Activated naive CD4-positive, alpha-beta T cell treated with anti-CD3 and anti-CD28 coated beads, Interleukin-2, amount 50 U/mL, for 72 hours (primary cell): ENCODE data around the gene SELPLG. TPM values are rescaled to one million over a fixed set of nuclear protein-coding genes. Genes with fewer than 3 reads are reported as not detected.
"Not testable (repeated sequence)": the region's sequence is repeated elsewhere in the genome, so short reads cannot be mapped to it uniquely, and the experiment has no call there.

Experiments used
- ATAC-seq, 2 donors: fragments of 150-1000 bp; cut with Tn5 transposase; 2 replicates each; pipeline ENCODE4 v1.10.0; 2021; ENCODE audit warnings: mild to moderate bottlenecking in 2 of 2, moderate library complexity in 2 of 2
- DNase-seq, 2 donors: peaks; one replicate each; pipeline ENCODE4 v3.0.0; 2021 to 2022; ENCODE audit warnings: low spot score in 2 of 2
- H3K27ac Mint-ChIP-seq, 2 donors: one replicate each; pipeline ENCODE4 v1.8.0; 2022; ENCODE audit warnings: mild to moderate bottlenecking in 2 of 2, mixed read lengths in 2 of 2
- H3K36me3 Mint-ChIP-seq, 2 donors: one replicate each; pipeline ENCODE4 v1.8.0; 2022; ENCODE audit warnings: mixed read lengths in 2 of 2
- H3K9me3 Mint-ChIP-seq, 2 donors: one replicate each; pipeline ENCODE4 v1.8.0; 2022; ENCODE audit warnings: mixed read lengths in 2 of 2
- total RNA-seq, 2 donors: library from RNA; stranded (reverse); gene quantifications; one replicate each; pipeline ENCODE4 v1.2.3, GENCODE V29; 2022

The SELPLG gene
- total RNA-seq, 2 donors from 2014 or later = 30.0 to 35.9 TPM

DNA sequence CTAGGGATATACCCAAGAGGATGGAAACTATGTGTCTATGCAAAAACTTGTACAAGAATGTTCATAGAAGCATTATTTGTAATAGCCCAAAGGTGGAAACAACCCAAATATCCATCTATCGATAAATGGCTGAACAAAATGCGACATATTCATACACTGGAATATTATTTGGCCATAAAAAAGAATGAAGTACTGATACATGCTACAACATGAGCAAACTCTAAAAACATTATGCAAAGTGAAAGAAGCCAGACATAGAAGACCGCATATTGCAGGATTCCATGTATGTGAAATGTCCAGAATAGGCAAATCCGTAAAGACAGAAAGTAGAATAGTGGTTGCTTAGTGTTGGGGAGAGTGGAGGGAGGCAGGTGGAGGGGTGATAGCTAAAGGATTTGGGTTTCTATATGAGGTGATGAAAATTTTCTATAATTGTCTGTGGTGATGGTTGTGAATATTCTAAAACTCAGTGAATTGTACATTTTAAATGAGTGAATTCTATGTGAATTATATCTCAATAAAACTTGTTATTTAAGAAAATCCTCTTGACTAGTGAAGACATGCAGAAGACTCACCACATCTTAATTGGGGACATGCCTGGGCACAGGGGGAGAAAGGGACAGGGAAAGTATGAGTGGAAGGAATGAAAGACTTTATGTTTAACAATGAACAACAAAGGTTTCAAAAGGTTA is 29.8 kb upstream of the SELPLG start:
- H3K9me3 Mint-ChIP-seq = no peaks in the 10 kb centered on the region
- ATAC-seq (no peak), DNase-seq (no peak)
- H3K27ac Mint-ChIP-seq = no peak overlapping the region
- H3K36me3 Mint-ChIP-seq = no peaks in the 10 kb centered on the region

DNA sequence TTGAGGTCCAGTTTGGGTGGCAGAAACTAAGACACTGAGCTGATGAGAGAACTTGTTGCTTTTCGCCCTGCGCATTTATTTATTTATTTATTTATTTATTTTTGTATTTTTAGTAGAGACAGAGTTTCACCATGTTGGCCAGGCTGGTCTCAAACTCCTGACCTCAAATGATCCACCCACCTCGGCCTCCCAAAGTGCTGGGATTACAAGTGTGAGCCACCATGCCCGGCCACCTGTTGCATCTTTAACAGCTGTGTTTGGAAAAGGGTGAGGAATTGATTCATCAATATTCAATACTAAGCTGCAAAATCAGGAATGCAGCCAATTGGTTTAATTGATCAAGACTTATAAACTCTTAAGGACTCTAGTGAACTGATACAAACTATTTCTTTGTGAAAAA is 24.4 kb upstream of the SELPLG start:
- H3K9me3 Mint-ChIP-seq, H3K36me3 Mint-ChIP-seq, DNase-seq, H3K27ac Mint-ChIP-seq, ATAC-seq: not testable (repeated sequence)

DNA sequence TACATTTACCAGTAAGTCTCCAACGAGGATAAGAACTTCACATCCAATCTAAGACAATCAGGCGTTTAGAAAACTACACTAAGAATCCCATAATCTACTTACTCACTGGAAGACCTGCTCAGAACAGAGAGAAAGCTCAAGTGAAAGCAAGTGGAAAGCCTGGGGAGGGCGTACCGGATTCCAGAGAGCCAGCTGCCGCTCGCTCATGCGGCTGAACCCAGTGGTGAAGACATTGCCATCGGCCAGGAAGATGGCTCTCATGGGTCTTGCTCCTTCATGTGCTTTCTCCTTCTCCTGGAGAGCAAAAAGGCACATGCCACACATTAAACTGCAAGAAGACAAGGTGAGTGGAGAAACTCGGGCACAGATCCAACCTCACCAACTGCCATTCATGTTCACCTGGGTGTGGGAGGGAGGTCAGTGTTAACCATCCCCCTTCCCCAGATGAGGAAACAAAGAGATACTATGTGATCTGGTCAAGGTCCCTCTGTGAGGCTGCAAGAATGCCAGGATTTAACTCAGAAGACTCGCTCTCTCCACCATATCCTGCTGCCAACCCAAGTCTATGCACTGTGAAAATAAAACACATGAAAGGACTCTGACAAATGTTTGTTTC is 23.5 kb upstream of the SELPLG start:
- H3K9me3 Mint-ChIP-seq = no peaks in the 10 kb centered on the region
- ATAC-seq (no peak), DNase-seq (no peak)
- H3K27ac Mint-ChIP-seq = peak overlapping the region in 1 of 2 donors; percentile 16
- no peaks in the 10 kb centered on the region for H3K36me3 Mint-ChIP-seq

DNA sequence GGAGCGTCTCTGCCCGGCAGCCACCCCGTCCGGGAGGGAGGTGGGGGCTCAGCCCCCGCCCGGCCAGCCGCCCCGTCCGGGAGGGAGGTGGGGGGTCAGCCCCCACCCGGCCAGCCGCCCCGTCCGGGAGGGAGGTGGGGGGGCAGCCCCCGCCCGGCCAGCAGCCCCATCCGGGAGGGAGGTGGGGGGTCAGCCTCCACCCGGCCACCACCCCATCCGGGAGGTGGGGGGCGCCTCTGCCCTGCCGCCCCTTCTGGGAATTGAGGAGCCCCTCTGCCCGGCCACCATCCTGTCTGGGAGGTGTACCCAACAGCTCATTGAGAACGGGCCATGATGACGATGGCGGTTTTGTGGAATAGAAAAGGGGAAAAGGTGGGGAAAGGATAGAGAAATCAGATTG is 22.6 kb upstream of the SELPLG start:
- not testable (repeated sequence) for H3K9me3 Mint-ChIP-seq, H3K27ac Mint-ChIP-seq, H3K36me3 Mint-ChIP-seq, ATAC-seq, DNase-seq

DNA sequence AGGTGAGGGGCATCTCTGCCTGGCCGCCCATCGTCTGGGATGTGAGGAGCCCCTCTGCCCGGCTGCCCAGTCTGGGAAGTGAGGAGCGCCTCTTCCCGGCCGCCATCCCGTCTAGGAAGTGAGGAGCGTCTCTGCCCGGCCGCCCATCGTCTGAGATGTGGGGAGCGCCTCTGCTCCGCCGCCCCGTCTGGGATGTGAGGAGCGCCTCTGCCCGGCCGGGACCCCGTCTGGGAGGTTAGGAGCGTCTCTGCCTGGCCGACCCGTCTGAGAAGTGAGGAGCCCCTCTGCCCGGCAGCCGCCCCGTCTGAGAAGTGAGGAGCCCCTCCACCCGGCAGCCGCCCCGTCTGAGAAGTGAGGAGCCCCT is 22.1 kb upstream of the SELPLG start:
- DNase-seq, H3K36me3 Mint-ChIP-seq, H3K27ac Mint-ChIP-seq, ATAC-seq, H3K9me3 Mint-ChIP-seq: not testable (repeated sequence)

DNA sequence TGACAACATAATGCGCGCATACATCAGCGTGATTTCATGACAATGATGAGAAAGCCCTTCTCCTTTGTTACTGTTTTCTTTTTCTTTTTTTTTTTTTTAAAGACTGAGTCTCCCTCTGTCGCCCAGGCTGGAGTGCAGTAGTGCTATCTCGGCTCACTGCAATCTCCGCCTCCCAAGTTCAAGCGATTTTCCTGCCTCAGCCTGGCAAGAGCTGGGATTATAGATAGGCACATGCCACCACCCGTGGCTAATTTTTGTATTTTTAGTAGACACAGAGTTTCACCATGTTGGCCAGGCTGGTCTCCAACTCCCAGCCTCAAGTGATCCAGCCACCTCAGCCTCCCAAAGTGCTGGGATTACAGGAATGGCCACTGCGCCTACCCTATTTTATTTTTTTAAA is 20.9 kb upstream of the SELPLG start:
- not testable (repeated sequence) for H3K9me3 Mint-ChIP-seq, H3K27ac Mint-ChIP-seq, DNase-seq, H3K36me3 Mint-ChIP-seq, ATAC-seq

DNA sequence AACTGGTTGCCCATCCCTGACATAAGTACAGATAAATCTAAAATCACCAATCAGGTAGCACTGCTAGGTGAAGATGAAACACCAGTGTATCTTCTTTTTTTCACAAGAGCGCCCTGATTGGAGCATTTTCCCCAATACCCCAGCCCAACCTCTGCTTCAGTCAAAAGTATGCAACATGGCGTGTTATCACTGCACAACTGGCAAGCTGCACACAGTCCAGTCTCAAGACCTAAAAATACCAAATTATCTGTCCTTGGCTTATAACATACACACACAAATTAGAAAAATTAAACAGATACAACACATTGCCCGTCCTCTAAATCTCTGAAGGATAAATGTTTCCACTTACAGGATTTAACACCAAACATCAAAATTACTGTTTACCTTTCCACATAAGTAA is 20.2 kb upstream of the SELPLG start:
- DNase-seq (no peak), ATAC-seq (no peak)
- H3K36me3 Mint-ChIP-seq = no peaks in the 10 kb centered on the region
- no peak overlapping the region for H3K27ac Mint-ChIP-seq
- H3K9me3 Mint-ChIP-seq = no peaks in the 10 kb centered on the region

DNA sequence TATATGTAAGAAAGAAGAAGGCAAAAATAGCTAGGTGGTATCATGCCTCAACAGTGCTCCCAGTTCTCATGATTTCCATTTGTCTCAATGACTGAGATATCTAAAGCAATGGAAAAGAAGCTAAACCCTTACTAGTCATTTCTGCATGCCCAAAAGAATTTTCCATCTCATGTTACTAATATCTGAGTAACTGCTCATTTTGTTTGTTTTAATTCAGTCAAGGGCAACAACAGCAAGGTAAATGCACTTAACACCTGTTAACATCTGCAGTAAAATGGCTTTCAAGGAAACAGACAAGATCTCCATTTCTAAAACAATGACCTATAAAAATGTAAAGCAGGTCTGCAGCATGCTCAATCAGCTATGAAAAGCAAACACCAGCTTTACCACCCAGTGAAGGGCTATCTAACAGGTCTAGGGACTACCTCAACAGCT is 19.4 kb upstream of the SELPLG start:
- no peak overlapping the region for H3K27ac Mint-ChIP-seq
- peak in 1 of 2 donors; percentile 80 for ATAC-seq

DNA sequence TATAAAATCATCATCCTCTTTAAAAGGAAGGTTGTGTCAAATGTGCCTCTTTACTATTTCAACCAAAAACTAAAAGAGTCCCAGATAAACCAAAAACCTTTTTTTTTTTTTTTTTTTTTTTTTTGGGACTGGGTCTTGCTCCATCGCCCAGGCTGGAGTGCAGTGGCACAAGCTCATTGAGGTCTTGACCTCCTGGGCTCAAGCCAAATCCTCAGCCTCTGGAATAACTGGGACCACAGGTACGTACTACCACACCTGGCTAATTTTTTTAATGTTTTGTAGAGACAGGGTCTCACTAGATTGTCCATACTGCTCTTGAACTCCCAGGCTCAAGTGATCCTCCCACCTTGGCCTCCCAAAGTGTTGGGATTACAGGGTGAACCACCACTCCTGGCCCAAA is 16.4 kb upstream of the SELPLG start:
- Mint-ChIP-seq H3K9me3 (no peaks in the 10 kb centered on the region), H3K36me3 (peaks cover 5 to 15% of the 10 kb centered on the region in 2 donors), H3K27ac (no peak overlapping the region)
- DNase-seq = no peak
- ATAC-seq = no peak

More for the DNA sequence above, 19.4 kb upstream of the SELPLG start:
- no peak for DNase-seq
- Mint-ChIP-seq H3K36me3 (no peaks in the 10 kb centered on the region), H3K9me3 (no peaks in the 10 kb centered on the region)

DNA sequence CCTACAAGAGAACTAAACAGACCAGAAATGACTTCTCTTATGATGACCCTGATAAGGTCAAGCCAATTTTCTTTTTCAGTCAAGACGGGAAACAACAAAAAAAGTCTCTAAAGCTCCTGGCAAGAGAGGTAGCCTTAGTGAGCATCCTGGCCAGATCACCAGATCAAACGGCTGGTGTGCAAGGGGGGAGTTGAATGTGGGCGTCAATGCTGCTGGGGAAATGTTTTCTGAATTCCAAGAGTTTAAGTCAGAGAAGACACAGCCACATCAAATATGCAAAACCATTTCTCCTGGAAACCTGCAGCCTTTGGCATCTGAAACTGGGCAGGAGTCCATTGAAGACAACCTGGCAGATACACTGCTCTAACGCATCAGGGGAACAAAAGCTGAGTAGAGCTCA is 16.0 kb upstream of the SELPLG start:
- Mint-ChIP-seq H3K36me3 (peaks cover 5 to 19% of the 10 kb centered on the region in 2 donors), H3K27ac (peak overlapping the region in 1 of 2 donors; percentile 20)
- ATAC-seq = peak in 1 of 2 donors; percentile 6

DNA sequence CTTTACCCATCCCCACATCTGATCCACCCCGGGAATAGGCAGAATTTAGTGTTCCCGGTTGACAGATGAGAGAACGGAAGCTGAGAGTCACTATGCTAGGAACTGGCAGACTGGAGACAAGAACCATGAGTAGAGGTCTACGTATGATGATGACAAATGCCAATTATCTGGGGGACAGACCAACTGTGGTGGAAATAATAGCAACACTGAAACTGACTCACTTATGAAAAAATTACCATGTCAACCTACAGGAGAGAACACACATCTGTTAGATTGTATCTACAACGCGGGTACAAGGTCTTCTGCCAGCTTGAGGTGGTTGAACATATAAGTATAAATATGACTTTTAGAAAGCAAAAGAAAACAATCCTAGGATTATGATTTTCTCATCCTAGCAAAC is 15.4 kb upstream of the SELPLG start:
- H3K9me3 Mint-ChIP-seq = no peaks in the 10 kb centered on the region
- ATAC-seq = peak; percentile 54 to 79
- peaks cover 5 to 19% of the 10 kb centered on the region in 2 donors for H3K36me3 Mint-ChIP-seq
- H3K27ac Mint-ChIP-seq = peak overlapping the region in 1 of 2 donors; percentile 20
- DNase-seq = no peak

More for the DNA sequence above, 16.0 kb upstream of the SELPLG start:
- no peaks in the 10 kb centered on the region for H3K9me3 Mint-ChIP-seq
- DNase-seq = no peak

DNA sequence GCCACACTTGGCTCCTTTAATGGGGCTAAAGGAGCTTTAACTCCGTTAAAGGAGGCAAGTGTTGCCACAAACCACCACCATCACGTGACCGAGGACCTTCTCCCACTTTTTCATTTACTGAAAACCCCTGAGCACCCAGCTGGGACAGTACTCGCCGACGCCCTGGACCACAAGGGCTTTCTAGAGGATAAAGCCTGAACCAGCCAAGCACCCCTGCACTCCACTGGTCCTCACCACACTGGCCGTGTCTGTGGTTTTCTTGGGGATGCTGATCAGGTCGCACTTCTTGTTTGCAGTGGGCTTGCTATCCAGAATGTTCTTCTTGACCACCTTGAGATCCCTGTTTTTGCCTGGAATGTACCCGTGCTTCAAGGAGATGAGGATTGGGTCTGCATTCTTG is 14.7 kb upstream of the SELPLG start:
- peaks cover 5 to 19% of the 10 kb centered on the region in 2 donors for H3K36me3 Mint-ChIP-seq
- no peak for DNase-seq
- H3K9me3 Mint-ChIP-seq = no peaks in the 10 kb centered on the region
- peak overlapping the region in 1 of 2 donors; percentile 20 for H3K27ac Mint-ChIP-seq
- ATAC-seq = no peak

DNA sequence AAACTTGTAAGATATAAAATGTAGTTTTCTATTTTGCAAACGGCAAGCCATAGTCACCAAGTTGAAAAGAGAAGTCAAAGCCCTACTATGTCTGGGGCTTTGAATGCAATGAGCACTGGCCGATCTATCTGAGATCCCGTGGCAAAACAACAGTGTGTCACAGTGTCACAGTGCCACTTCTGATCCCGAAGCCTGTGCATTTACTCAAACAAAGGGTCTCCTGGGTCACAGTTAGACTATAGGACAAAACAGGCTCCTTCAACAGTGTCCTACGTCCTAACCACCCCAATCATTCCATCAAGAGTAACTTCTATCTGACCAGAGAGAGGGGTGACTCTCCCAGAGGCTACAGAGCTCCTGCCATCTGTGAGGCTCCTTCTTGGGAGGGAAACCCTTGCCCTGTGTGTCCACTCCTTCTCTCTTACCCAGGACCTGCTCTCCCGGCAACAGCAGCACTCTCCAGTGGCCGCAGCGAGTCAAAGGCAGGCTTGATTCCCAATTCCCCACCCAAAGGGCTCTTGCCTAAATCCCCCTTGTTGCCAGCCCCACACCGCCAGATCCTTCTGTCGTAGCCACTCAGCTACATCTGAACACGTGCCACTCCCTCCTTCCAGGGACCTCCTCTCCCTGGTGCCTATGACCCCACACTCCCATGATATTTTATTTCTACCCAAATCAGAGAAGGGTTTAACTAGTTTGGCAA is 14.0 kb upstream of the SELPLG start:
- H3K9me3 Mint-ChIP-seq = no peaks in the 10 kb centered on the region
- ATAC-seq = no peak
- H3K27ac Mint-ChIP-seq = peak overlapping the region; percentile 20 to 32
- DNase-seq = no peak
- peaks cover 5 to 19% of the 10 kb centered on the region in 2 donors for H3K36me3 Mint-ChIP-seq

DNA sequence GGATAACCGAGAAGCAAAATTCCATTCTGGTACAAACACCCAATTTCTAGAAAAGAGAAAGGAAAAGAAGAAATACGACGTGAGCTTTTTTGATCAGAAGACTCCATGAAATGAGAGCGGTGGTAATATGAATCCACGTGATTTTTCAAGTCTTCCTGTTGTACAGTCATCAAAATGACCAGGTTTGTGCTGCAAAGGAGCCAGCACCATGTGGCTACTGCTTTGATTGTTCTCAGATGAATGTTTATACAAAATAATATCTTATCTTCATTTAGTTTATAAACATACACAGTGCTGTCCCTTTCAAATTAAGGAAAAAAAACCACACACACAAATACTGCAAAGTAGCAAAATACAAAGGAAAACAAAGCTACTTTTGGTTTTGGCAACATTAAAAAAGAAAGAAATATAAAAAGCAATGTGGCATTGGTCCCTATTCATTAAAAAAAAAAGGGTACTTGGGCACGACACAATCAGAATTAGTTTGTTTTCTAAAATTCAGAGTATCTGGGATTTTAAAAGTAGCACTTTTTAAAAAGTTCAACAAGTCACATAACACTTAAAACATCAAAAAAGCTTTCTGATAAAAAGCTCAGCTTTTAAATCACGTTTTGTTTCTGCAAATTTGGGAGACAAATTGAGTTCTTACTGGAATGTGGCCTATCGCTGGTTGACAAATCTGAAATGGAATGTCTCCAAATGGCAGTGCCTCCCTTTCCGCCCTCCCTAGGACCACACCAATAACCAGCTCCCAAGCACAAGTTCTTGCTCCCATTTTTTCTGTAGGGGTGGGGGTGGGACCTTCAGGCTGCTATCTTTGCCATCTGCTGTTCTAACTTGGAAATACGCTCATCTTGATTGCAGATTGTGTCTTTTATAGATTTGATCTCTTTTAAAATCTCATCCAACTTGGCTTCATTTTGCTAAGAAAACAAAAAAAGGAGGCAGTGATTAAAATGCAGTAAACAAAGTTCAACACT is 13.2 kb upstream of the SELPLG start:
- Mint-ChIP-seq H3K27ac (peak overlapping the region; percentile 79 to 83), H3K9me3 (no peaks in the 10 kb centered on the region), H3K36me3 (peaks cover 5 to 19% of the 10 kb centered on the region in 2 donors)
- peak; percentile 36 to 46 for ATAC-seq
- no peak for DNase-seq

DNA sequence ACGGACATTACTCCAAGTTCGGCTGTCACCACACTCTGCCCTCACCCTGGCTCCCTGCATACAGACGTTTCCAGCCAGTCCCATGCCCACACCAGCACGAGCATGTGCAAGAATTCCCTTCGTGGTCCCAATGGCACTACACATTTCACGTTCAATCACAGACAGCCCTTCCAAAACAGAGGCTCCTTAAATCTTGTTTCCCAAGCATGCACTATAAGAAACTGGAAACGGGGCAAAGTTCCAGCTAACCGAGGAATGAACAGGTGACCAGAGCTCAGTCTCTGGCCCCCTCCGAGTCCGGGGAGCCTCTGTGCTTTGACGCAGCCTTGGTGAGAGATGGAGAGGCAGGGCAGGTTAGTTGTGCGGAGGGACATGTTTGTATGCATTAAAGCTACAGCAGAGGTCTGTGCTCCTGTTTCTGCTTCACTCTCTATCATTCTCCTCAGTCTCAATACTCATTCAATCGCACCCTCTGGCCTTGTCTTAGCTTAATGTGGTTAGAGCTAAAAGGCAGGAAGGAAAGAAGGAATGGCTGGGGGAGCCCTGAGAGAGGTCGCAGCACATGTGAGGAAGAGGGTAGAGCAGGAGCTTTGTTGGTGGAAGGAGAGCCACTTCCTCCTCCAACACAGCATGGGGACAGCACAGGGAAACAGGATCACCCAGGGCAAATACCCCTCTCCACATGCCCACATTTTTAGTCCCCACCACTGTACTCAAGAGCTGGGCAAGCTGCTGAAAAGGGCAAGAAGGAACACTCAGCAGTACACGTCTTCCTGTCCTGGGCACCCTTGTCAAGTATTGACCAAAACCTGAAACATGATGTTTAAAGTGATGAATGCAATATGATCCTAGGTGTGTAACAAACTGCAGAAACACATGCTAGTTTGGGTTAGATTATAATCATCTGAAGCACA is 12.2 kb upstream of the SELPLG start:
- no peaks in the 10 kb centered on the region for H3K9me3 Mint-ChIP-seq
- peak overlapping the region; percentile 79 to 83 for H3K27ac Mint-ChIP-seq
- DNase-seq (no peak), ATAC-seq (peak; percentile 22 to 33)
- peaks cover 5 to 19% of the 10 kb centered on the region in 2 donors for H3K36me3 Mint-ChIP-seq

DNA sequence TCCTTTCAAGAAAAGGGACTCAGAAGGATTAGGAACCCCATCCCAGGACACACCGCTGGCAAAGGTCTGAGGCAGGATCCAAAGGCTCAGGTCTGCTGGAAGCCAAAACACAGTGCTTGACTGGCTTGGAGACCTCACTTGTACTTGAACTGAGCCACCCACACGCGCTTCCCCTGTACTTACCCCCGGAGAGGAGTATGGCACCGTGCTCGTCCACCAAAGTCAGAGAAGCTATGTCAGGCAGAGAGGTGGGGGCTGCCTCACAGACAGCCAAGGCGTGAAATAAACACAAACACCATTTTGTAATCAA is 11.1 kb upstream of the SELPLG start:
- H3K36me3 Mint-ChIP-seq = peaks cover 5 to 19% of the 10 kb centered on the region in 2 donors
- H3K9me3 Mint-ChIP-seq = no peaks in the 10 kb centered on the region
- ATAC-seq = no peak
- H3K27ac Mint-ChIP-seq = peak overlapping the region in 1 of 2 donors; percentile 23
- DNase-seq = no peak
